ENCODE data around the gene SPTBN2.

GRCh38 chr11:66659763-66660162 lies 69.3 kb downstream of the SPTBN2 start:
- TF ChIP-seq EZH2phosphoT487 (IDR thresholded peaks at IDR 0.05; ENCODE audit: insufficient read depth, low read depth) (no peak), EZH2 (IDR thresholded peaks at IDR 0.05; ENCODE audit: insufficient read depth, poor library complexity, severe bottlenecking) (no peak)
